Effector memory CD4-positive, alpha-beta T cell (primary cell): Measurements from ENCODE around the gene KCNMB2.

Source experiments
- DNase-seq, 3 donors: peaks; one replicate each; pipeline ENCODE4 v3.0.0-alpha.2; 2020
- H3K27ac ChIP-seq: 2 replicates; pipeline ENCODE4 v1.7.0; 2013; ENCODE audit warnings: mild to moderate bottlenecking, low read length, moderate library complexity; ENCODE audit not compliant: insufficient read depth, poor library complexity, severe bottlenecking
- H3K27me3 ChIP-seq: replicated peaks from 2 replicates; pipeline ENCODE4 v1.7.0; 2013; ENCODE audit warnings: mild to moderate bottlenecking, low read length; ENCODE audit not compliant: insufficient read depth, control insufficient read depth, poor library complexity, severe bottlenecking
- H3K36me3 ChIP-seq: 2 replicates; pipeline ENCODE4 v1.7.0; 2013; ENCODE audit warnings: mild to moderate bottlenecking, low read length, moderate library complexity; ENCODE audit not compliant: control insufficient read depth, insufficient read depth
- H3K4me1 ChIP-seq: 2 replicates; pipeline ENCODE4 v1.7.0; 2013; ENCODE audit warnings: low read length, mild to moderate bottlenecking; ENCODE audit not compliant: control insufficient read depth, insufficient read depth, poor library complexity, severe bottlenecking
- H3K4me3 ChIP-seq: 2 replicates; pipeline ENCODE4 v1.7.0; 2013; ENCODE audit warnings: low read length, low read depth, mild to moderate bottlenecking; ENCODE audit not compliant: insufficient read depth, poor library complexity, severe bottlenecking
- H3K9me3 ChIP-seq: 2 replicates; pipeline ENCODE4 v1.7.0; 2013; ENCODE audit warnings: mild to moderate bottlenecking, low read length, moderate library complexity; ENCODE audit not compliant: control insufficient read depth

Gene KCNMB2

GRCh38 chr3:178706411-178706810 is 170.2 kb downstream of the KCNMB2 start:
- H3K4me1 ChIP-seq = no peaks in the 10 kb centered on the region
- H3K36me3 ChIP-seq = no peaks in the 10 kb centered on the region
- H3K27me3 ChIP-seq = no peaks in the 10 kb centered on the region
- H3K27ac ChIP-seq = no peak overlapping the region
- DNase-seq = no peak
- no peaks in the 10 kb centered on the region for H3K9me3 ChIP-seq
- H3K4me3 ChIP-seq = no peak overlapping the region

- H3K4me3 ChIP-seq = no peak overlapping the region
- no peaks in the 10 kb centered on the region for H3K9me3 ChIP-seq
- no peak for DNase-seq
- H3K36me3 ChIP-seq = no peaks in the 10 kb centered on the region
- H3K4me1 ChIP-seq = no peaks in the 10 kb centered on the region
- H3K27ac ChIP-seq = no peak overlapping the region
- H3K27me3 ChIP-seq = no peaks in the 10 kb centered on the region
Measured at GRCh38 chr3:178707311-178708031, 171.2 kb downstream of the KCNMB2 start.

GRCh38 chr3:178709051-178709450 is 172.8 kb downstream of the KCNMB2 start:
- DNase-seq = no peak
- Histone ChIP-seq H3K27me3 (no peaks in the 10 kb centered on the region), H3K4me1 (no peaks in the 10 kb centered on the region), H3K9me3 (no peaks in the 10 kb centered on the region), H3K36me3 (no peaks in the 10 kb centered on the region), H3K27ac (no peak overlapping the region), H3K4me3 (no peak overlapping the region)

- Histone ChIP-seq H3K9me3 (no peaks in the 10 kb centered on the region), H3K27ac (no peak overlapping the region), H3K4me1 (no peaks in the 10 kb centered on the region), H3K36me3 (no peaks in the 10 kb centered on the region), H3K4me3 (no peak overlapping the region), H3K27me3 (no peaks in the 10 kb centered on the region)
- DNase-seq = no peak
Measured at GRCh38 chr3:178711753-178712152, 175.5 kb downstream of the KCNMB2 start.

GRCh38 chr3:178712247-178712646 is 176.0 kb downstream of the KCNMB2 start:
- Histone ChIP-seq H3K4me1 (no peaks in the 10 kb centered on the region), H3K27me3 (no peaks in the 10 kb centered on the region), H3K4me3 (no peak overlapping the region), H3K36me3 (no peaks in the 10 kb centered on the region), H3K9me3 (no peaks in the 10 kb centered on the region), H3K27ac (no peak overlapping the region)
- DNase-seq = no peak

GRCh38 chr3:178714925-178715832 is 178.9 kb downstream of the KCNMB2 start:
- no peaks in the 10 kb centered on the region for H3K36me3 ChIP-seq
- DNase-seq = no peak
- H3K4me3 ChIP-seq = no peak overlapping the region
- H3K9me3 ChIP-seq = no peaks in the 10 kb centered on the region
- no peaks in the 10 kb centered on the region for H3K4me1 ChIP-seq
- H3K27ac ChIP-seq = no peak overlapping the region
- H3K27me3 ChIP-seq = no peaks in the 10 kb centered on the region

- Histone ChIP-seq H3K27ac (no peak overlapping the region), H3K4me3 (no peak overlapping the region), H3K9me3 (no peaks in the 10 kb centered on the region), H3K4me1 (no peaks in the 10 kb centered on the region), H3K27me3 (no peaks in the 10 kb centered on the region), H3K36me3 (no peaks in the 10 kb centered on the region)
- no peak for DNase-seq
Measured at GRCh38 chr3:178718995-178719635, 182.9 kb downstream of the KCNMB2 start.

GRCh38 chr3:178732824-178733223 is 196.6 kb downstream of the KCNMB2 start:
- Histone ChIP-seq H3K36me3 (no peaks in the 10 kb centered on the region), H3K9me3 (no peaks in the 10 kb centered on the region), H3K27ac (no peak overlapping the region), H3K4me3 (no peak overlapping the region), H3K4me1 (no peaks in the 10 kb centered on the region), H3K27me3 (no peaks in the 10 kb centered on the region)
- no peak for DNase-seq

GRCh38 chr3:178735032-178735674 is 198.9 kb downstream of the KCNMB2 start:
- no peak overlapping the region for H3K27ac ChIP-seq

More at GRCh38 chr3:178735032-178735674, 198.9 kb downstream of the KCNMB2 start:
- no peaks in the 10 kb centered on the region for H3K9me3 ChIP-seq
- H3K4me1 ChIP-seq = no peaks in the 10 kb centered on the region
- DNase-seq = no peak
- no peak overlapping the region for H3K4me3 ChIP-seq
- H3K27me3 ChIP-seq = no peaks in the 10 kb centered on the region
- H3K36me3 ChIP-seq = no peaks in the 10 kb centered on the region
